GM12878 (cell line): ENCODE measurements around the gene DCUN1D3.

ENCODE experiments used
- BCL11A ChIP-seq: IDR thresholded peaks from 2 replicates; pipeline ENCODE4 v1.6.1; 2011; ENCODE audit warnings: low read depth, low read length
- CEBPB ChIP-seq, 2 experiments: fragments of 150-350 bp in 1 of 2; IDR thresholded peaks; 2 replicates each; pipeline ENCODE4 v1.6.1; 2012 to 2014; ENCODE audit warnings: low read depth in 2 of 2, low read length in 2 of 2, borderline replicate concordance in 1 of 2, inconsistent platforms in 1 of 2
- CTCF ChIP-seq, 3 experiments: IDR thresholded peaks in 2 of 3; conservative IDR thresholded peaks in 1 of 3; 2 replicates each; pipeline ENCODE4 v1.5.1; 2011; ENCODE audit warnings: low read depth in 3 of 3, low read length in 3 of 3, mild to moderate bottlenecking in 3 of 3, control low read depth in 2 of 3, moderate library complexity in 2 of 3, inconsistent platforms in 1 of 3, mixed read lengths in 1 of 3; ENCODE audit not compliant: control insufficient read depth in 2 of 3, insufficient read depth in 1 of 3; ENCODE audit errors: extremely low read depth in 1 of 3
- EP300 ChIP-seq, 2 experiments: fragments of 150-350 bp in 1 of 2; IDR thresholded peaks; 2 replicates each; pipeline ENCODE4 v1.6.1; 2011 to 2012; ENCODE audit warnings: low read depth in 2 of 2, low read length in 2 of 2, borderline replicate concordance in 1 of 2, improper control_type of control experiment in 1 of 2, inconsistent platforms in 1 of 2; ENCODE audit not compliant: control insufficient read depth in 1 of 2
- IRF5 ChIP-seq: fragments of 450-650 bp; IDR thresholded peaks from 2 replicates; pipeline ENCODE4 v1.6.1; 2017; ENCODE audit warnings: borderline replicate concordance
- NR2F1 ChIP-seq: fragments of 450-650 bp; conservative IDR thresholded peaks from 2 replicates; pipeline ENCODE4 v1.6.1; 2017; ENCODE audit warnings: mild to moderate bottlenecking
- RAD21 ChIP-seq: IDR thresholded peaks from 2 replicates; pipeline ENCODE4 v1.6.1; 2011; ENCODE audit warnings: mild to moderate bottlenecking, low read depth, low read length, moderate library complexity; ENCODE audit not compliant: insufficient read depth

GRCh38 chr16:20930365-20930690 is 30.2 kb upstream of the DCUN1D3 start:
- no peak for TF ChIP-seq BCL11A
- TF ChIP-seq CTCF (IDR thresholded peaks at IDR 0.05 in 2 of 3, conservative IDR thresholded peaks at IDR 0.05 in 1 of 3; ENCODE audit: control insufficient read depth in 2 of 3, extremely low read depth in 1 of 3, insufficient read depth in 1 of 3, low read depth in 3 of 3, low read length in 3 of 3), result no peak
- TF ChIP-seq CEBPB (IDR thresholded peaks at IDR 0.05; ENCODE audit: borderline replicate concordance in 1 of 2, low read depth in 2 of 2, low read length in 2 of 2), result no peak
- no peak for TF ChIP-seq EP300 (IDR thresholded peaks at IDR 0.05; ENCODE audit: borderline replicate concordance in 1 of 2, control insufficient read depth in 1 of 2, low read depth in 2 of 2, low read length in 2 of 2)
- no peak for TF ChIP-seq RAD21
- no peak for TF ChIP-seq NR2F1
- TF ChIP-seq IRF5, result no peak
